Measurements from ENCODE around the gene KIAA1958. TPM values are rescaled to one million over a fixed set of nuclear protein-coding genes. Genes with fewer than 3 reads are reported as not detected.

The KIAA1958 gene, protein sequence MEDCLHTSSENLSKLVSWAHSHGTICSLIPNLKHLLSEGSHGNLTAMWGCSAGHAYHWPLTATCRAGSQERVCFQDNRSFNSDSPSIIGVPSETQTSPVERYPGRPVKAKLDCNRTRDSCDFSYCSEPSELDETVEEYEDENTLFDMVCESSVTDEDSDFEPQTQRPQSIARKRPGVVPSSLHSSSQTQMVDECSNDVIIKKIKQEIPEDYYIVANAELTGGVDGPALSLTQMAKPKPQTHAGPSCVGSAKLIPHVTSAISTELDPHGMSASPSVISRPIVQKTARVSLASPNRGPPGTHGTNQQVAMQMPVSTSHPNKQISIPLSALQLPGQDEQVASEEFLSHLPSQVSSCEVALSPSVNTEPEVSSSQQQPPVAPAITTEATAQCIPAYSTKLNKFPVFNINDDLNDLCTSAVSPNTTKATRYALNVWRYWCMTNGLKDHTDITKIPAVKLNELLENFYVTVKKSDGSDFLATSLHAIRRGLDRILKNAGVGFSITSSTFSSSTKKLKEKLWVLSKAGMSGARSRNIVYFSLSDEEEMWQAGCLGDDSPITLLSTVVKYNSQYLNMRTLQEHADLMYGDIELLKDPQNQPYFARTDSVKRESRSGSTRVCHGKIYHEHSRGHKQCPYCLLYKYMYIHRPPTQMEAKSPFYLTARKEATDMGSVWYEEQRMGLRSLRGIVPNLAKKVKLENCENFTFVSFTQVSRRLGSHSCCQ
- 1.5 and 1.7 TPM in 2 replicates for total RNA-seq

DNA sequence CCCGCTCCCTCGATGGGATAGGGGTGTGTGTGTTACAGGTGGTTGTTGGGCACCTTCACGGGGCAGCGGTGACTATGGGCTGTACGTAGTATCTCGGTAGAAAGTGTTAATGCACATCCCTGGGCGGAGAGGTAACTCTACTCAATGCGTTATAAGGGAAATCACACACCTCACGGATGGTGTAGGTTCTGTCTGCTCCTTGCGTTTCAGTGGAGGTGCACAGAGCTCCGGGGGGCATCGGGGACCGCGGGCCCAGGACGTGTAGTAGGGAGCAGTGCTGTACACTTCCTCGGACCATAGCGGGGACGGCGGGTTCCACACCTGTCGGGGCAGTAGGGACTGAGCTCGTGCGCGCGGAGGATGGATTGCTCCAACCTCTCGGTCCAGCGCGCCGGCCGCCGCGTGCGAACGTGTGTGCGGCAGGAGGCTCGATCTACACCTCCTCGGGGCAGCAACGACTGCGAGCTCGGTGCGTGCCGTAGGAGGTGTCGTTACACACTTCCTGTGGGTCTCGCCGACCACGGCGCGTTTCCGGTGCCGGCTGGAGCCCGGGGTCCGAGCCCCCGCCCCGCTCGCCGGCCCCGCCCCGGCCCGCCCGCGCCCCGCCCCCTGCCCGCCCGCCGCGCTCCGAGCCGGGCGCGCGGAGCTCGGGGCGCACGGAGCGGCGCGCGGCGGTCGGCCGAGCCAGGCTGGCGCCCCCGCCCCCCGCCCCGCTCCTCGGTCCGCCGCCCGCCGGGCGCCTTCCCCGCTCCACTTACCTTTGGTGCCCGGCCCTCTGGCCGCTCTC, at the start of gene KIAA1958:
KIAA1958 (plus strand) TSS at position 607 of the 787 bp plus-strand sequence. CDS start 87,254 bp downstream, outside the sequence.

DNA sequence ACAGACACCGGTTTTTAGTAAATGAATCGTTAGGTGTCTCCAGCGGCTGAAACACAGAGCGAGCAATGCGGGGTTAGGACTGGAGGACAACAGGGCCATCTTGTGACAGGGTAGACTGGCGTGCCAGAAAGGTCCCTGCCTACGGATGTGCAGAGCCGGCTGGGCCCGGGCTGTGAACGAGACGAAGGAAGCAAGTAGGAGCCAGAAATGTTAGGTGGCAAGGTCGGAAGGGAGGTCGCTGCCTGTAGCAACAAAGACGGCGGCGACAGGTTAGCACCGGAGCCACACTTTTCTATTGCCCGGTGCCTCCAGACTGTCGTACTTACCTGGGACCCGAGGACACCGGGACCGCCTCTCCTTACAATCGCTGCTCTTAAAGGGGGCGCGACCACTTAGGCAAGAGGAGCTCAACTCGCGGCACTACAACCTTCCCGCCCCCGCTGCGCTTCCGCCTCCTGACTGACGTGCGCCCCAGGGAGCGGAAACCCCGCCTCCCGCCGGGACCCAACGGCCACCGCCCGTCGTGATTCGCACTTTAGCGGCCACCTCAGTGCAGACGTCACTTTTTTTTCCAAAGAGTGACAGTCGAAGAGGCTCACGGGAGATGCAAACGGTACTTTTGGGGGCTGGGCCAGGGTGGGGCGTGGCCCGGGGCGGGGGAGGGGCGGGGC, 231.2 kb downstream of the KIAA1958 start, which contains the start of gene INIP:
INIP (minus strand) TSS at position 457 of the 671 bp plus-strand sequence. CDS start 1,632 bp downstream, outside the sequence.

Other genes starting within 250 kb of the KIAA1958 start
- gene PTBP3, start 153.2 kb upstream of the KIAA1958 start, total RNA-seq, result 23.4 and 46.4 TPM in 2 replicates
- 25.3 and 30.6 TPM in 2 replicates for gene HSDL2, start 106.7 kb upstream of the KIAA1958 start, total RNA-seq
- gene INIP, start 231.3 kb downstream of the KIAA1958 start, total RNA-seq, result 12.0 and 22.5 TPM in 2 replicates

Data from placental pericyte (primary cell).